ENCODE results near the gene MRPL38.

DNA sequence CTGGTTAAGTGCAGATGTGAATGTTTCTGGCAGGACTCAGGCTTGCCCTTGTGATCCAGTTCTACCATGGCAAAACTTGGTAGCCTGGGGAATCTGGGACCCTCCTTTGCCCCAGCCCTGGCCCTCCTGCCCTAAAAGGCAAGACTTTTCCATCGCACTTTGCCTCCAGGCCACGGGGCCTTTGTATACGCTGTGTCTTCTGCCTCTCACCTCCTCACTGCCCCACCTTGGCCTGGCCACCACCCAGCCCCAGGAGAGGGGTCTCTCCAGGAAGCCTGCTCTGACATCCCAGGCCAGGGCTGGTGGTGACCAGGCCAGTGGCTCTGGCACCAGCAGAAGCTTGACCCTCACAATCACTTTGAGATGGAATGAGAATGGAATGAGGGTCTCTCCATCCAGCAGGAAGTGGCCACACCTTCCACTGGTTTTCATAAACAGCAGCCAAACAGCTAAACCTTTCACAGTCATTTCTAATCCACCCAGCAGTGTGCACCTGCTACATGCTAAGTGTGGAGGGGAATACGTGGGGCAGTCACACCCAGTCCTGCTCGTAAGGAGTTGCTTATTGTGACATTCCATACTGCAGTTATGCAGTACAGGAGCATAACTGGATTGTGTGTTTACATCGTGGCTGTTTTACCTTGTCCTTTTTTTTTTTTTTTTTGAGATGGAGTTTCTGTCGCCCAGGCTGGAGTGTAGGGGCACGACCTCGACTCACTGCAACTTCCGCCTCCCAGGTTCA, 1.6 kb upstream of the MRPL38 start:
- TF ChIP-seq, protein P1, sequence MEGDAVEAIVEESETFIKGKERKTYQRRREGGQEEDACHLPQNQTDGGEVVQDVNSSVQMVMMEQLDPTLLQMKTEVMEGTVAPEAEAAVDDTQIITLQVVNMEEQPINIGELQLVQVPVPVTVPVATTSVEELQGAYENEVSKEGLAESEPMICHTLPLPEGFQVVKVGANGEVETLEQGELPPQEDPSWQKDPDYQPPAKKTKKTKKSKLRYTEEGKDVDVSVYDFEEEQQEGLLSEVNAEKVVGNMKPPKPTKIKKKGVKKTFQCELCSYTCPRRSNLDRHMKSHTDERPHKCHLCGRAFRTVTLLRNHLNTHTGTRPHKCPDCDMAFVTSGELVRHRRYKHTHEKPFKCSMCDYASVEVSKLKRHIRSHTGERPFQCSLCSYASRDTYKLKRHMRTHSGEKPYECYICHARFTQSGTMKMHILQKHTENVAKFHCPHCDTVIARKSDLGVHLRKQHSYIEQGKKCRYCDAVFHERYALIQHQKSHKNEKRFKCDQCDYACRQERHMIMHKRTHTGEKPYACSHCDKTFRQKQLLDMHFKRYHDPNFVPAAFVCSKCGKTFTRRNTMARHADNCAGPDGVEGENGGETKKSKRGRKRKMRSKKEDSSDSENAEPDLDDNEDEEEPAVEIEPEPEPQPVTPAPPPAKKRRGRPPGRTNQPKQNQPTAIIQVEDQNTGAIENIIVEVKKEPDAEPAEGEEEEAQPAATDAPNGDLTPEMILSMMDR (IDR thresholded peaks at IDR 0.05; ENCODE audit: insufficient read depth, low read length) = no peak
- TF ChIP-seq, protein P2, sequence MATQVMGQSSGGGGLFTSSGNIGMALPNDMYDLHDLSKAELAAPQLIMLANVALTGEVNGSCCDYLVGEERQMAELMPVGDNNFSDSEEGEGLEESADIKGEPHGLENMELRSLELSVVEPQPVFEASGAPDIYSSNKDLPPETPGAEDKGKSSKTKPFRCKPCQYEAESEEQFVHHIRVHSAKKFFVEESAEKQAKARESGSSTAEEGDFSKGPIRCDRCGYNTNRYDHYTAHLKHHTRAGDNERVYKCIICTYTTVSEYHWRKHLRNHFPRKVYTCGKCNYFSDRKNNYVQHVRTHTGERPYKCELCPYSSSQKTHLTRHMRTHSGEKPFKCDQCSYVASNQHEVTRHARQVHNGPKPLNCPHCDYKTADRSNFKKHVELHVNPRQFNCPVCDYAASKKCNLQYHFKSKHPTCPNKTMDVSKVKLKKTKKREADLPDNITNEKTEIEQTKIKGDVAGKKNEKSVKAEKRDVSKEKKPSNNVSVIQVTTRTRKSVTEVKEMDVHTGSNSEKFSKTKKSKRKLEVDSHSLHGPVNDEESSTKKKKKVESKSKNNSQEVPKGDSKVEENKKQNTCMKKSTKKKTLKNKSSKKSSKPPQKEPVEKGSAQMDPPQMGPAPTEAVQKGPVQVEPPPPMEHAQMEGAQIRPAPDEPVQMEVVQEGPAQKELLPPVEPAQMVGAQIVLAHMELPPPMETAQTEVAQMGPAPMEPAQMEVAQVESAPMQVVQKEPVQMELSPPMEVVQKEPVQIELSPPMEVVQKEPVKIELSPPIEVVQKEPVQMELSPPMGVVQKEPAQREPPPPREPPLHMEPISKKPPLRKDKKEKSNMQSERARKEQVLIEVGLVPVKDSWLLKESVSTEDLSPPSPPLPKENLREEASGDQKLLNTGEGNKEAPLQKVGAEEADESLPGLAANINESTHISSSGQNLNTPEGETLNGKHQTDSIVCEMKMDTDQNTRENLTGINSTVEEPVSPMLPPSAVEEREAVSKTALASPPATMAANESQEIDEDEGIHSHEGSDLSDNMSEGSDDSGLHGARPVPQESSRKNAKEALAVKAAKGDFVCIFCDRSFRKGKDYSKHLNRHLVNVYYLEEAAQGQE (IDR thresholded peaks at IDR 0.05; ENCODE audit: insufficient replicate concordance, low read depth) = no peak
- TF ChIP-seq GABPA (IDR thresholded peaks at IDR 0.05; ENCODE audit: low read depth) = no peak
